Raji (cell line): ENCODE data around the gene DGCR6.

Source experiments
- POLR2A ChIP-seq: IDR thresholded peaks from 2 replicates; pipeline ENCODE4 v1.6.1; 2011; ENCODE audit warnings: low read depth, low read length, control low read depth; ENCODE audit not compliant: insufficient read depth

Gene DGCR6

DNA sequence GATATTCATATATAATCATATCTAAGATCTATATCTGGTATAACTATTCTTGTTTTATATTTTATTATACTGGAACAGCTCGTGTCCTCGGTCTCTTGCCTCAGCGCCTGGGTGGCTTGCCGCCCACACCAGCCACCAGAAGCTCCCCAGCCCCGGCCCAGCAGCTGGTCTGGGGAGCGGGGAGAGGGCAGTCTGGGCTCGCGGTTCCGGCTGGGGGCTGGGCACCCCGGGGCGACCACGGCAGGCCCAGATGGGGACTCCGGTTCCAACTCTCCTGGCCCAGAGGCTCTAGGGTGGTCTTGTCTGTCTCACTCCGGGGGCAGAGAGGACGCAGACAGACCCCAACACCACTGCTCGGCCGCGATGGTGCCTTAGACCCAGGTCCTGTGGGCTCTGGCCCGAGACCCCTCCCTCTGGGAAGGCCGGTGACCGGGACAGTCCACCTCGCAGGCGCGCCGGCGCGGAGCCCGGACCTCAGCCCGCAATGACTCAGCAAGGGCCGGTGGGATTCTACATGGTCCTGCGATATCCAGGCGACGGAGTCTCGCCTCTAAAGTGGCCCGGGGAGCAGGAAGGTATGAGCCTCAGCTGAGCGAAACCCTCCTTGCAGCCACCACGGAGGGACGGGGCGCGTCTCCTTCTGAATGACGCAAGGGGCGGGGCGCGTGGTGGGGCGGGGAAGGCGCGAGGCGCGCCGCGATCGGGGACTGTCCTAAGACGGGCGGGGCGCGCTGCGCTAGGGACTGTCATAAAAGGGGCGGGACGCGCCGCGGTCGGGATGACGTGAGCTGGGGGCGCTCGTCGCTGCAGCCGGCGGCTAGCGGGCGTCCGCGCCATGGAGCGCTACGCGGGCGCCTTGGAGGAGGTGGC is at the start of gene DGCR6:
Gene DGCR6 (plus strand): TSS at position 781 of the 870 bp plus-strand sequence. CDS start 55 bp downstream, at position 836.
- no peak for TF ChIP-seq POLR2A

DNA sequence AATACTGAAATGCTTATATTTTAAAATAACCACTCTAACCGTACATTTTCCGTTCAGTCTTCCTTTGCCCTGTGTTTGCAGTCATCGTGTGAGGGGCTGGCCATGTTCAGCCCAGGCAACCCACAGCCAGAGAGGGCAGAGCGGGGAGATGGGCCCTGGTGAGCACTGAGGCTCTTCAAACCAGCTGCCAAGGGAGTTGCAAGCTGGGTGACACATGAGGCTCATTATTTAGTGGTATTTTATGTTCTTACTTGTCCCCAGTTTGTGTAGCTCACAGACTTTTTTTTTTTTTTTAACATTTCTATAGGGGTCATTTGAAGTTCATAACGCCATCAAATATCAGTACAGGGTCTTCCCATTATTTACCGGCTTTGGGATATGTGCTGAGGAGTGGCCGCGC is 18.0 kb upstream of the DGCR6 start:
- TF ChIP-seq POLR2A: no peak

DNA sequence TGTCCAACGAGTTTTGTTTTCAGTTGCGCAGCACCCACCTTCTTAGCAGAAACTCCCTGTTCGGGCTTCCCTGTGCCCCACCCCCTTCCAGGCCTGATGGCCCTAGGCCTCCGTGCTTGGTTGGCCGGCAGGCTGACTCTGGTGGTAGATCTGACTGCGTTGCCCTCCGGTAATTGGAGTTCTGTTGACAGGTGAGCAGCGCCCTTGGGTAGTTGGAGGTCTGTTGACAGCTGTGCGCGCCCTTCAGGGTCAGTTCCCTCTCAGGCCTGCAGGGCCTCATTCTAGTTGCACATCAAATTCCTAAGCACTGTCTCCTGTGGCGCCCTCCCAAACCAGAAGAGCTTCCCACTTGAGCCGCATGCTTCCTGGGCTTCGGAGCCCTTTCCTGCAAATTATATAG is 776 bp downstream of the DGCR6 start:
- no peak for TF ChIP-seq POLR2A

DNA sequence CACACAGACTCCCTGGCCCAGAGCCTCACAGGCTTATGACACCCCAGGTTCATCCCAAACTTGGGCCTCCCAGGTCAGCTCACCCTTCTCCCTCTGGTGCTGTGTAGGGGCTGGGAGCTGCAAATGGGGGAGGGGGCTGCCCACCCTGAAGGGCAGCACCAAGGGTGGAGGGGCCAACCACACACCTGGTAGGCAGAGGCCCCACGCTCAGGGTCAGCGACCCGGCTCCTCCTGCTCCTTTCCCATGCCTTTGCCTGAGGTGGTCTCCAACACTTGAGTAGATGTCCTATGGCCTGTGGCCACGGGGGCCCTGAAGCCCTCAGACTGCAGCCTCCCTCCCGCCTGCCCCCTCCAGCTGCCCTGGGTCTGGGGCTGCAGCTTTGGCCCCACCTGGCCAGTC is 3.4 kb downstream of the DGCR6 start:
- TF ChIP-seq POLR2A: no peak

DNA sequence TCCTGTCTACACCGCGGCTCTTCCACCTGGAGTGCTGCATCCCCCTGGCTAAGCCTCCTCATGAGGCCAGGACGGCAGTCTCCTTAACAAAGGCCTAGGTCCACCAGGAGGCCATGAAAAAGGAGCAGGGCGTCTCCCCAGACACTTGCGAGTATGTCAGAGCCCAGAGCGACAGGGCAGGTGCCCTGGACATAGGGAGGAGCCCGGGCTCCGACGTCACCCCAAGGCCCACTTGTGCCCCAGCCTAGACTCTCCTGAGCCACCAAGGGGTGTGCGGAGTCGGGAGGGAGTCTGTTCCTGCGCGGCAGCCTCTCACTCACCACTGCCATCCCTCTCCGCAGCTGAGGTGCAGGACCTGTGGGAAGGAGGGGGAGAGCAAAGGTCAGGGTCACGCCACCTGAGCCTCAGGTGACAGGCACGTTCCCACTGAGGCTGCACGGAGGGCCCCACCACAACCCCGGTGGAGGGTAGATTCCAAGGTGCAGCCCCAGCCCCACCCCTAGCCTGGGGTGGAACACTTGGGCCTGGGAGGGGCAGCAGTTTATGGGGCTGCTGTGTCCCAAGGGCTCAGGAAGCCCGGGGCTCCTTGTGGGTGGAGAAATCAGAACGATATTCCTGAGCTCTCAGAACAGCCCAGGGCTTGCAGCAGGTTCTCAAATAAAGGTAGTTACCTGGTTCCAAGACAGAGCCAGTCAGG is 19.4 kb downstream of the DGCR6 start:
- TF ChIP-seq POLR2A: no peak

GRCh38 chr22:18927020-18927419 is 20.9 kb downstream of the DGCR6 start:
- no peak for TF ChIP-seq POLR2A

DNA sequence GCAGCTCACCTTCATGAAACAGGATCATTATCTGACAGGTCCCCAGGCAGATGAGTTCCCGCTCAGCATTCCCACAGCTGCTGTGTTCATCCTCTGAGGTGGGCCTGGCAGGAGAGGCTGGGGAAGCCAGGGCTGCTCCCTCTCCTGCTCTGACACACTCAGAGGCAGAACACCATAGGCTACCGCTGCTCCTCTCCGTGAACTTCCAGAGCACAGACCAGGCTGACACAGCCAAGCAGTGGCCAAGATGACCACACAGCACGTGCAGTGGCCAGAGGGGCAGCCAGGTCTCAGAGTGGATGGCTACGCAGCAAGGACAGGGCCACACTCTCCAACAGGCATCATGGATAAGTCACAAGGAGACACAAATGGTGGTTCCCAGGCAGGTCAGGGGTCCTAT is 21.5 kb downstream of the DGCR6 start:
- TF ChIP-seq POLR2A: no peak

GRCh38 chr22:18929459-18929858 is 23.3 kb downstream of the DGCR6 start:
- TF ChIP-seq POLR2A: no peak

- TF ChIP-seq POLR2A: no peak
These were observed 26.0 kb downstream of the DGCR6 start for GRCh38 chr22:18931905-18932652.

- TF ChIP-seq POLR2A: no peak
These were observed 27.8 kb downstream of the DGCR6 start for GRCh38 chr22:18933914-18934313.

- TF ChIP-seq POLR2A: no peak
These were observed 29.9 kb downstream of the DGCR6 start, which contains the start of gene PRODH for GRCh38 chr22:18935889-18936529. Gene PRODH, minus strand, starts transcription at chr22:18936293. Its CDS starts 6 bp downstream, at chr22:18936287.

DNA sequence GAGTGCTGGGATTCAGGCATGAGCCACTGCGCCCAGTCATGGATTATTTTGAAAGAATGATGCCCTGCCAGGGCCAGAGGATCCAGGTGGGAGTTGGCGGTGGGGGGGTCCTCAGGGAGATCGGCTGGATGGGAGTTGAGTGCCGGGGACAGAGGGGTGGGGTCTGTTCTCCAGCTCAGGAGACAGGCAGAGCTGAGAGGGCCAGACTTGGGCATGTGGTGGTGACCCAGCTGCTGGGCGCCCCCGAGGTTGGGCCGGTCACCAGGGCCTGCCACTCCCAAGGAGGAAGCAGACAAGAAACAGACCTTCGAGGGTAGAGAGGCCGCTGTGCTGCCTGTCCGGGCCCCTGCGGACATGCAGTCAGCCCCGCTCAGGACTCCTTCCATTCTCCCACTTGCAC is 41.8 kb downstream of the DGCR6 start:
- no peak for TF ChIP-seq POLR2A

GRCh38 chr22:18950141-18950540 is 44.0 kb downstream of the DGCR6 start:
- TF ChIP-seq POLR2A: no peak

DNA sequence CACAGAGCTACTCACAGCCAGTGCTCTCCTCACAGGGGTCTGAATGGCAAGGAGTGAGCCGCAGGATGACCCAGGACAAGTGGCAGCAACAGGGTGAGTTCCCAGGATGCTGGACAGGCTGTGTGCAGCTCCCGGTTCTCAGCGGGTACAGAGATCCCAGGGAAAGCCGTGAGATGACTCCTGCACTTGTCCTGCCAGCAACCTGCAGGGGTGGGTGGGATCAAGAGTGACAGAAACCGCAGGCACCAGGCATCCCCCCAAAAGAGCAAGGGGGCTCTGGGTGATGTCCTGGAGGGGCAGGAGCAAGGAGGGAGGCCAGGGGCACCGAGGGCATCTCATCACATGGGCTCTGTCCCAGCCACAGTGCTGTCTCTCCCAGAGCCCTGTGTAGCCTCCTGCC is 45.9 kb downstream of the DGCR6 start:
- TF ChIP-seq POLR2A: no peak

DNA sequence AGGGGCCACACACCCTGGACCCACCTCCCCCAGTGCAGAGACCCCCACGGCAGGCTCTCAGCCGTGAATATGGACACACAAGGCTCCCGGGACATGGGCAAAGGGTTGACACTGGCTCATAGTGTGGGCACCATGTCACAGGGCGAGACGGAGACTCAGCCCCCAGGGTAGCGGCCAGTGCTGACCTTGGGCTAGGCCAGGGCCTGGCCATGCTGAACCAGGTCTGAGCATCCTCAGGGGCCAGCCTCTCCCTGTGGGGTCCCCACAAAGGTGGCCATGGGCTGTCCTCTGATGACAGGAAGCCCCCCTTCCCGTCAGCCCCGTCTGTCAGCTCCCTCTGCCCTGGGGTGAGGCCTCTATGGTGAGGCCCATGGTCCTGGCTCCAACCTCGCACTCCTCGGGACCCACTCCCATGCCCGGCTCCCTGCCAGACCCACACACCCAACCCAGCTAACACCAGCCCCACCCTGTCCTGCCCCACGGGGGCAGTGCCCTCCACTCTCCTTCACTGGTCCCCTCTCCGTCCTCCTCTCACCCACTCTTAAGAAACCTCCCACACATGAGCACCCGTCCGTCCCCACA is 49.0 kb downstream of the DGCR6 start:
- no peak for TF ChIP-seq POLR2A
